GM12878 (cell line): ENCODE data around the gene COBLL1. TPM values are rescaled to one million over a fixed set of nuclear protein-coding genes. Genes with fewer than 3 reads are reported as not detected.
A peak's percentile ranks its signal among the peaks of the same experiment; 100 is the strongest.

Experiments used
- ATAC-seq: fragments of 200-7000 bp; cut with Tn5 transposase; 3 replicates; pipeline ENCODE4 v1.9.1; 2020; ENCODE audit warnings: mild to moderate bottlenecking, moderate library complexity
- BruUV-seq: library from RNA; stranded (reverse); fragments of 400-500 nt; replicated peaks from 2 replicates; lab custom pipeline; 2021; lab: Mats Ljungman, UMichigan
- CTCF ChIA-PET: fragments of 300-600 bp; sonication (Branson Sonifier 250); formaldehyde crosslinking; extraction: SDS; loops from one replicate; lab custom pipeline; 2021; ENCODE audit warnings: inconsistent platforms; lab: Yijun Ruan, JAX
- POLR2A ChIA-PET: fragments of 350-600 bp; formaldehyde crosslinking; extraction: SDS; loops from one replicate; lab custom pipeline; 2021; ENCODE audit warnings: inconsistent platforms; lab: Charles Lee
- RAD21 ChIA-PET: fragments of 300-600 bp; sonication (Branson Sonifier 250); formaldehyde crosslinking; loops from one replicate; lab custom pipeline; 2023; ENCODE audit warnings: antibody characterized with exemption; ENCODE audit not compliant: unreplicated experiment; lab: Charles Lee
- SMC1A ChIA-PET: fragments of 300-600 bp; sonication (Branson Sonifier 250); formaldehyde crosslinking; loops from one replicate; lab custom pipeline; 2023; ENCODE audit not compliant: unreplicated experiment, uncharacterized antibody; lab: Charles Lee
- DNase-seq: peaks from one replicate; pipeline ENCODE4 v3.0.0-alpha.2; 2011; ENCODE audit warnings: low read depth, low spot score
- FAIRE-seq: peaks from 3 replicates; lab custom pipeline; 2011; peaks lifted over from hg19 to GRCh38; lab: Jason Lieb, UNC
- H2AFZ ChIP-seq: 2 replicates; pipeline ENCODE4 v1.6.0; 2011; ENCODE audit warnings: low read depth, low read length, control low read depth; ENCODE audit not compliant: control insufficient read depth
- H3K27ac ChIP-seq: 2 replicates; pipeline ENCODE4 v1.5.1; 2011; ENCODE audit warnings: control low read depth; ENCODE audit not compliant: control insufficient read depth, insufficient read depth
- H3K27me3 ChIP-seq, 2 experiments: replicated peaks in 1 of 2; 2 replicates each; pipeline versions ENCODE4 v1.6.0 to v1.6.1; 2011; ENCODE audit warnings: low read length in 1 of 2; ENCODE audit not compliant: control insufficient read depth in 2 of 2, insufficient read depth in 2 of 2
- H3K36me3 ChIP-seq, 2 experiments: 2 replicates each; pipeline ENCODE4 v1.5.1; 2011; ENCODE audit warnings: low read length in 1 of 2; ENCODE audit not compliant: control insufficient read depth in 2 of 2, insufficient read depth in 2 of 2
- H3K4me1 ChIP-seq: 2 replicates; pipeline ENCODE4 v1.6.1; 2011; ENCODE audit warnings: mild to moderate bottlenecking, low read length, moderate library complexity, mixed read lengths; ENCODE audit not compliant: control insufficient read depth, insufficient read depth
- H3K4me2 ChIP-seq: 2 replicates; pipeline ENCODE4 v1.6.0; 2011; ENCODE audit warnings: control low read depth; ENCODE audit not compliant: control insufficient read depth, insufficient read depth
- H3K4me3 ChIP-seq: fragments of 200-600 bp; sonication (generic); 2 replicates; pipeline ENCODE4 v1.5.1; 2016
- H3K79me2 ChIP-seq: 2 replicates; pipeline ENCODE4 v1.6.0; 2011; ENCODE audit warnings: low read length; ENCODE audit not compliant: control insufficient read depth, insufficient read depth
- H3K9ac ChIP-seq: 2 replicates; pipeline ENCODE4 v1.8.0; 2011; ENCODE audit warnings: low read length, control low read depth, mixed read lengths; ENCODE audit not compliant: control insufficient read depth, insufficient read depth
- H3K9me3 ChIP-seq: replicated peaks from 3 replicates; pipeline ENCODE4 v1.5.1; 2011; ENCODE audit warnings: mild to moderate bottlenecking, low read length; ENCODE audit not compliant: control insufficient read depth, insufficient read depth
- H4K20me1 ChIP-seq: 2 replicates; pipeline ENCODE4 v1.6.0; 2011; ENCODE audit not compliant: control insufficient read depth, insufficient read depth
- BRCA1 ChIP-seq: IDR thresholded peaks from 2 replicates; pipeline ENCODE4 v1.6.1; 2011; ENCODE audit warnings: low read depth, low read length, improper control_type of control experiment
- HCFC1 ChIP-seq: fragments of 150-350 bp; IDR thresholded peaks from 2 replicates; pipeline ENCODE4 v1.6.1; 2014; ENCODE audit warnings: low read length
- HDAC2 ChIP-seq: fragments of 200-600 bp; sonication (generic); IDR thresholded peaks from 2 replicates; pipeline ENCODE4 v1.6.1; 2017
- LARP7 ChIP-seq: fragments of 450-650 bp; IDR thresholded peaks from 2 replicates; pipeline ENCODE4 v1.6.1; 2017; ENCODE audit warnings: mild to moderate bottlenecking
- RUNX3 ChIP-seq: IDR thresholded peaks from 2 replicates; pipeline ENCODE4 v1.6.1; 2012; ENCODE audit warnings: low read length, inconsistent platforms
- SREBF2 ChIP-seq: IDR thresholded peaks from 2 replicates; pipeline ENCODE4 v1.6.1; 2012; ENCODE audit warnings: mild to moderate bottlenecking, low read length
- WGBS: methylation state at CpG from one replicate; pipeline ENCODE4 v1.1.6; 2016; ENCODE audit warnings: low lambda C conversion rate; ENCODE audit not compliant: insufficient replicate concordance, insufficient coverage; ENCODE audit errors: missing lambda C conversion rate; 5-methylcytosine and 5-hydroxymethylcytosine counted together
- in situ Hi-C: fragments of 300-500 bp; cut with MboI; formaldehyde crosslinking; loops from 9 replicates; pipeline ENCODE4 v1.14.3; 2018; ENCODE audit warnings: mixed read lengths
- intact Hi-C: fragments of 100-400 bp; cut with micrococcal nuclease; formaldehyde crosslinking; loops from one replicate; pipeline ENCODE4 v1.14.2; 2022; ENCODE audit not compliant: unreplicated experiment
- polyA plus RNA-seq, 11 experiments: library from polyadenylated mRNA; depleted of rRNA in 4 of 11; unstranded in 6 of 11; stranded (reverse) in 5 of 11; fragments of >200 nt; fragmentation: Nextera tagmentation in 4 of 11; fragmentation: Illumina TruSeq in 1 of 11; extraction: Ambion mirVana in 4 of 11; extraction: Trizol in 1 of 11; gene quantifications; 1 replicate in 1 of 11; 2 replicates in 10 of 11; pipeline versions ENCODE4 v1.2.1 to v1.2.3, GENCODE V29; 2011 to 2016; ENCODE audit warnings: inconsistent platforms in 2 of 11, missing spikeins in 2 of 11, low read depth in 1 of 11
- total RNA-seq, 4 experiments: library from RNA; depleted of rRNA in 3 of 4; stranded (reverse); fragments of >200 nt in 3 of 4; fragmentation: Illumina TruSeq in 1 of 4; extraction: Trizol in 1 of 4; gene quantifications; 2 replicates each; pipeline versions ENCODE4 v1.2.1 to v1.2.3, GENCODE V29; 2013 to 2021
- TF ChIP-seq, protein P1 (sequence below): IDR thresholded peaks from 2 replicates; pipeline ENCODE4 v1.6.1; 2011; ENCODE audit warnings: borderline replicate concordance, low read depth, mild to moderate bottlenecking, moderate library complexity, mixed read lengths, low read length; ENCODE audit not compliant: insufficient read depth; ENCODE audit errors: extremely low read length

Gene COBLL1
- total and polyA plus RNA-seq, 10 of the 15 experiments (the other 5 are each of a cell fraction or from before 2014, with no cell fraction given) = 0.46 TPM; not detected in 9

DNA sequence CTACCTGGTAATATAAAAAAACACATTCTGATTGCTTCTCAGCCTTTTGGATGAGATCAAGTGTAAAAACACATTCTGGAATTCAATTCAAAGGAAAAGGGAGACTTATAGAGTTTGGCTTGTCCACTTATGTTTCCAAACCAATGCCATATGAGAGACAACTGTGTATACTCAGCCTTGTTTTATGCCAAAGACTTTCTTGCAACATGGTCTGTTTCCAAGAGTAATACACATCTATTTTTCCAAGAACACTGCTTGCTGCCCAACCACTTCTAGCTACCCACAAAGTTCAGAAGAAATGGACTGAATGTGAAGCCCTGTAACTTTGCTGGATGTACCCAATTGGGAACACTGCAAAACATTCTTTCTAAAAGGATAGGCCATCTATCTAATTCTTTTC lies 172.3 kb downstream of the COBLL1 start:
- no peaks in the 10 kb centered on the region for H3K4me1 ChIP-seq
- no peak overlapping the region for H3K27ac ChIP-seq
- H3K4me3 ChIP-seq = no peak overlapping the region
- POLR2A ChIA-PET = no interaction called here
- DNase-seq (no peak), FAIRE-seq (no peak), ATAC-seq (no peak)
- SMC1A ChIA-PET = no interaction called here
- H3K9me3 ChIP-seq = no peaks in the 10 kb centered on the region
- in situ Hi-C loops (no loop called here), intact Hi-C loops (no loop called here)
- H3K27me3 ChIP-seq = no peaks in the 10 kb centered on the region
- CTCF ChIA-PET = interaction anchor here (1.1 kb wide), 1 partner anchor 16 kb away, joined by 3 read pairs; no protein-coding TSS in a partner anchor
- H4K20me1 ChIP-seq = no peaks in the 10 kb centered on the region
- no peaks in the 10 kb centered on the region for H3K36me3 ChIP-seq
- no TSS peak for BruUV-seq
- TF ChIP-seq, protein P1, sequence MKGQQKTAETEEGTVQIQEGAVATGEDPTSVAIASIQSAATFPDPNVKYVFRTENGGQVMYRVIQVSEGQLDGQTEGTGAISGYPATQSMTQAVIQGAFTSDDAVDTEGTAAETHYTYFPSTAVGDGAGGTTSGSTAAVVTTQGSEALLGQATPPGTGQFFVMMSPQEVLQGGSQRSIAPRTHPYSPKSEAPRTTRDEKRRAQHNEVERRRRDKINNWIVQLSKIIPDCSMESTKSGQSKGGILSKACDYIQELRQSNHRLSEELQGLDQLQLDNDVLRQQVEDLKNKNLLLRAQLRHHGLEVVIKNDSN = no peak
- TF ChIP-seq HCFC1 (no peak), HDAC2 (no peak), LARP7 (no peak), BRCA1 (no peak), SREBF2 (no peak)
- TF ChIP-seq, all 136 proteins: peak for 0
- RAD21 ChIA-PET = no interaction called here
- no peaks in the 10 kb centered on the region for H3K79me2 ChIP-seq
- no peak overlapping the region for H2AFZ ChIP-seq
- no peak overlapping the region for H3K9ac ChIP-seq
- no peak overlapping the region for H3K4me2 ChIP-seq

DNA sequence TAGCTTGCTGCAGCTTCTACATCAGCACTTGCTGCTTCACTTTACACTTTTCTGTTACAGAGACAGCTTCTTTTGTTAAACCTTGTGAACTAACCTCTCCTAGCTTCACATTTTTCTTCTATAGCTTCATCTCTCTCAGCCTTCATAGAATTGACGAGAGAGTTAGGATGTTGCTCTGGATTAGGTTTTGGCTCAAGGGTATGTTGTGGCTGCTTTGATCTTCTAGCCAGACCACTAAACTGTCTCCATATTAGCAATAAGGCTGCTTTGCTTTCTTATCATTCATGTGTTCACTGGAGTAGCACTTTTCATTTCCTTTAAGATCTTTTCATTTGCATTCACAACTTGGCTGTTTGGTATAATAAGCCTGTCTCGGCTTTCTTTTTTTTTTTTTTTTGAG lies 174.1 kb downstream of the COBLL1 start:
- ChIA-PET POLR2A (no interaction called here), CTCF (no interaction called here), RAD21 (no interaction called here), SMC1A (interaction anchor here (0.6 kb wide), 1 partner anchor 15 kb away, joined by 3 read pairs; no protein-coding TSS in a partner anchor)
- H3K27ac ChIP-seq = no peak overlapping the region
- ATAC-seq (no peak), FAIRE-seq (no peak), DNase-seq (no peak)
- no peak overlapping the region for H3K4me3 ChIP-seq
- in situ Hi-C loops = no loop called here
- no peak overlapping the region for H3K4me2 ChIP-seq
- BruUV-seq = no TSS peak
- WGBS = 0% methylated on average over 2 of the region's 2 CpGs
- no peak overlapping the region for H2AFZ ChIP-seq
- no peak overlapping the region for H3K9ac ChIP-seq
- intact Hi-C loops = no loop called here
- H3K9me3 ChIP-seq = no peaks in the 10 kb centered on the region
- no peaks in the 10 kb centered on the region for H4K20me1 ChIP-seq
- H3K79me2 ChIP-seq = no peaks in the 10 kb centered on the region
- H3K27me3 ChIP-seq = no peaks in the 10 kb centered on the region
- no peaks in the 10 kb centered on the region for H3K4me1 ChIP-seq
- 0 out of 2 replicates have a peak, but pooled peaks have one; percentile 9 for TF ChIP-seq RUNX3
- no peak for TF ChIP-seq SREBF2
- H3K36me3 ChIP-seq = no peaks in the 10 kb centered on the region
